HG03139 (cell line): Measurements from ENCODE around the gene LGMN.
"Not testable (repeated sequence)": the region's sequence is repeated elsewhere in the genome, so short reads cannot be mapped to it uniquely, and the experiment has no call there.

ENCODE experiments used
- ATAC-seq: cut with Tn5 transposase; IDR thresholded peaks from one replicate; pipeline ENCODE4 v1.9.1; 2021; ENCODE audit not compliant: unreplicated experiment

Gene LGMN

DNA sequence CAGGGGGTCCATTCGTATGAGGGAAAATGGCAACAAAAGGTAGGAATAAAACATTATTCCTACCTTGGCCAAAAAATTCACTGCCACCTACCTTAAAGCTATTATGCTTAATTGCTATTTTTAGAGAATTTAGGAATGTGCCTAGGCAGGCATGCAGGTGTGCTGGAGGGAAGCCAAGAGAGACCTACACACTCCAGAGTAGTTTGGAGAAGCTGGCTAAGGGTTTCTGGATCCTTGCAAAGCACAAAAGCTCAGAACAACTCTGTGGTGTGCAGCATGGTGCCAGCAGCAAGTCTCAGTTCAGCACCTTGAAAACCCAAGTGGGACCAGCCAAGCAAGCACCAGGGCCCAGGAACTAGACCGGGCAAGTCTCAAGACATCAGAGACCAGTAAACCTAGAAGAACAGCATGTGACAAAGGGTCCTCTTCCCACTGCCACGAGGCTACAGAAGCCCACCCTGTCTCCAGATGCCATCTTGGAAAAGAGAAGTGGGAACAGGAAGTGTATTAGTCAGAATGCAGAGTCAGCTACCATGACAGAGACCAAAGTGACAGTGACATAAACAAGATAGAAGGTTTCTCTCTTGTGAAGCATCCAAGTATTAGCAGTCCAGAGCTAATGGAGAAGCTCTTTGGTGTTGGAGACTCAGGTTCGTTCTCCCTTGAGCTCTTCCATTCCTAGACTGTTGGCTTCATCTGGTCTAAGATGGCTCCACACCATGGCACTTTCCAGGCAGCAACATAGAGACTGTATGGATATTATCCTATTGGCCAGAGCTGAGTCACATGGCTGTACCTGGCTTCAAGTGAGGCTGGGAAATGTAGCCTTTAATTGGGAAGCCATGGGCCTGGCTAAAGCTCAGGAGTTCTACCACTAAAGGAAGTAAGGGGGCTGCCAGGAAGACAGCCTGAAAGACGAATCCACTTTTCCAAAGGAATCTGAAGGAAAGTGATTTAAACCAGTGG lies 15.5 kb upstream of the LGMN start:
- not testable (repeated sequence) for ATAC-seq

DNA sequence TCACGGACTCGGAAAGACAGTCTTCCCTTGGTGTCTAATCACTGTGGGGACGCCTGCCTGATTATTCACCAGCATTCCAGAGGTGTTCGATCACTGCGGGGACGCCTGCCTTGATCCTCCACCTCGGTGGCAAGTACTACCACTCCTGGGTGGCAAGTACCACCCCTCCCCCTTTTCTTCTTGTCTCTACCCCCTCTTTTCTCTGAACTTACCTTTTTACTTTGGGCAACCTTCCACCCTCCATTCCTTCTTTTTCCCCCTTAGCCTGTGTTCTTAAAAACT lies 12.0 kb upstream of the LGMN start:
- no peak for ATAC-seq

DNA sequence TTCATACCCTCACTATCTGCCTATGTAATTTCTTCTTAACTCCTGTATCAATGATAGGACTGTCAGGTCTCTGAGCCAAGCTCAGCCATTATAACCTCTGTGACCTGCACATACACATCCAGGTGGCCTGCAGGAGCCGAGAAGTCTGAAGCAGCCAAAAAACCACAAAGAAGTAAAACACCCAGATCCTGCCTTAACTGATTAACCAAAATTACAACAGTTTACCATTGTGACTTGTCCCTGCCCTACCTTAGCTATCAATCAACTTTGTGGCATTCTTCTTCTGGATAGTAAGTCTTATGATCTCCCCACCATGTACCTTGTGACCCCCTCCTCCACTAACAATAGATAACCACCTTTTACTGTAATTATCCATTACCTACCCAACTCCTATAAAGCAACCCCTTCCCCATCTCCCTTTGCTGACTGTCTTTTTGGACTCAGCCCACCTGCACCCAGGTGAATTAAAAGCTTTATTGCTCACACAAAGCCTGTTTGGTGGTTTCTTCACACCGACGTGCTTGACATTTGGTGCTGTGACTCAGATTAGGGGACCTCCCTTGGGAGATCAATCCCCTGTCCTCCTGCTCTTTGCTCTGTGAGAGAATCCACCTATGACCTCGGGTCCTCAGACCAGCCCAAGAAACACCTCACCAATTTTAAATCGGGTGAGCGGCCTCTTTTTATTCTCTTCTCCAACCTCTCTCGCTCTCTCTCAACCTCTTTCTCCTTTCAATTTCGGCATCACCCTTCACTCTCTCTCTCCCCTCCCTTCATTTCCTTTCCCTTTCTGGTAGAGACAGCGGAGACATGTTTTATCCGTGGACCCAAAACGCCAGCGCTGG lies 11.5 kb upstream of the LGMN start:
- no peak for ATAC-seq

DNA sequence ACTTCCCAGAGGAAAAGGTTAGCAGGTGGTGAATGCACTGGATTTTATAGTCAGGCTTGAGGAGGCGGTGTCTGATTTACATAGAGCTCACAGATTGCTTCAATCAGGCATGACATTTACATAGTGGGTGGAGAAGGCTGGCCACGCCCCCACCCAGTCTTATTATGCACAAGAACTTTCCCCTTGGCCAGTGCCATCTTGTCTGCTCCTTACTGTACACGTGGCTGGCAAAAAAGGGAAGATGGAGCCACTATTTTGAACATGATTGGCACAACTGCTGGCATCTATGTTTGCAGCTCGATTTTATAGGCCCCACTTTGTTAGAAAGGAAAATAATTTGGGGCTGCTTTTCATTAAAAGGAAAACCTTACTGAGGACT lies 10.9 kb upstream of the LGMN start:
- ATAC-seq = no peak

DNA sequence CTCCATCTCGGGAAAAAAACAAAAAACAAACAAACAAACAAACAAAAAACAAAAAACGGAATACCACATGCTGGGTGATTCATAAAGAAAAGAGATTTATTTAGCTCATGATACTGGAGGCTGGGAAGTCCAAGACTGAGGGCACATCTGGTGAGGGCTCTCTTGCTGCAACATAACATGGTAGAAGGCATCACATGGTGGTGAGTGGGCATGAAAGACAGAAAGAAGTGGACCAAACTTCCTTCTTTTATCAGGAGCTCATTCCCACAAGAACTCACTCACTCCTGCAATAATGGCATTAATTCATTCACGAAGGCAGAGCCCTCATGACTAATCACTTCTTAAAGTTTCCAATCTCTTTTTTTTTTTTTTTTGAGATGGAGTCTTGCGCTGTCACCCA lies 8.0 kb upstream of the LGMN start:
- ATAC-seq = no peak

DNA sequence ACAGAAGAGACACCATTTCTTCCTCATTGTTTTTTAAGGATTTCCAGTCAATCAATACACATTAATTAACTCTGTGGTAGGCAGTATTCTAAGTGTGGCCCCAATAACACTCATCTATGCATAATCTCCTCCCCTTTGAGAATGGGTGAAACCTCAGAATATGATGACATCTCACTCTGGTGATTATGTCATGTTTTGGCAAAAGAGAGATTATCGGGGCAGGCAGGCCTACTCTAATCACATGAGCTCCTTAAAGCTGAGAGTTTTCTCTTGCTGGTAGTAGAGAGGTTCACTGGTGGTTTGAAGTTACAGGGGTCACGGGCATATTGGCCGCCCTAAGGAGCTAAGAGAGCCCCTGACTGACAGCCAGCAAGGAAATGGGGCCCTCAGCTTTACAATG lies 7.1 kb upstream of the LGMN start:
- no peak for ATAC-seq

DNA sequence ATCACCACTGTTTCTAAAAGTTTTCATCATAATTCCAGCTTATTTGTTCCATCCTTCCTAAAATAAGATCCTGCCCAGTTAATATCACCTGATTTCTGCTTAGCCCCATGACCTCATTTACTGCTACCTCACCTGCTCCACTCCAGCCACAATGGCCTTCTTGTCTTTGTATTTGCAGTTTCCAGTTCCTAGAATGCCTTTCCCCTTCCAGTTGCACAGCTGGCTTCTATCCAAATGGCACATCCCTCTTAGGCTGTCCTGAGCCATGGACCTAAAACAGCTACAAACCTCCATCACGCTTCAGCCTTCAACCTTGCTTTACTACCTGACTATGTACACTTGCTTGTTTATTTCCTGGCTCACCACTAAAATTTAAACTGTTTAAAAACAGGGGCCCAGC lies 6.5 kb upstream of the LGMN start:
- no peak for ATAC-seq

DNA sequence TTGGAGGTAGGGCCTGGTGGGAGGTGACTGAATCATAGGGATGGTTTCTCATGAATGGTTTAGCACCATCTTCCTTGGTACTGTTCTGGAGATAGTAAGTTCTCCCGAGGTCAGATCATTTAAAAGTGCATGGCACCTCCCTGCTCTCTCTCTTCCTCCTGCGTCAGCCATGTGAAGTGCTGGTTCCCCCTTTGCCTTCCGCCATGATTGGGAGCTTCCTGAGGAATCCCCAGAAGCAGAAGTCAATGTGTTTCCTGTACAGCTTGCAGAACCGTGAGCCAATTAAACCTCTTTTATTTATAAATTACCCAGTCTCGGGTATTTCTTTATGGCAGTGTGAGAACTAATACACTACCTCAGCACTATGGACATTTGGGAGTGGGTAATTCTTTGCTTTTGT lies 4.8 kb upstream of the LGMN start:
- ATAC-seq = no peak

DNA sequence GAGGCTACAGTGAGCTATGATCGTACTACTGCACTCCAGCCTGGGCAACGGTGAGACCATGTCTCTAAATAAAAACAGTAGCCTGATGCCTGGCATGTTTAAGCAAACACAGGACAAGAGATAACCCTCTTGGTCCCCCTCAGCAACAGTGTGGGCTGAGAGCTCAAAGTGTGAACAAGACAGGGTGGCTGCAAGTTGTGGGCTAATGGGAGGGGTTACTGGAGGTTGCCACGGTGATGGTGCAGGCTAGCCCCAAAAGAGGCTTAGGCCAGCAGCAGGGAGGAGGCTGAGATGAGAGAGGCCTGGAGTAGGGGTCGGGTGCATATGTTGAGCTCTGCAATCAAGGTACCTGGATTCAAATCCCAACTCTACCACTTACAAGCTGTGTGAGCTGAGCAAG lies 3.4 kb upstream of the LGMN start:
- ATAC-seq = no peak

DNA sequence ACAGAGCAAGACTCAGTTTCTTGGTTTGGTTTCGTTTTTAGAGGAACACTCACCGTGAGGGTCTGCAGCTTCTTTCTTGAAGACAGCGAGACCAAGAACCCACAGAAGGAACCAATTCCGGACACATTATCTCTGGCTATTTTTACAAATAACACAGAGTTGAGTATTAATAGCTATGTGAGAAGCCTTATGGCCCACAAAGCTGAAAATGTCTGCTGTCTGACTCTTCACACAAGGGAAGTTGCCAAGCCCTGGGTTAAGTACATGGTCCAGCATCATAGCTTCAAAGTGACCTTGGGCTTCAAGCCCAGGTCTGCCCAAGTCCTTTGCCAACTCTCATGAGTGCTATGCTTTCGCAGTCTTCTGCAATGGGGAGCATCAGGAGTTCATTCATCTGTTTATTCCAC lies 2.6 kb upstream of the LGMN start:
- no peak for ATAC-seq

DNA sequence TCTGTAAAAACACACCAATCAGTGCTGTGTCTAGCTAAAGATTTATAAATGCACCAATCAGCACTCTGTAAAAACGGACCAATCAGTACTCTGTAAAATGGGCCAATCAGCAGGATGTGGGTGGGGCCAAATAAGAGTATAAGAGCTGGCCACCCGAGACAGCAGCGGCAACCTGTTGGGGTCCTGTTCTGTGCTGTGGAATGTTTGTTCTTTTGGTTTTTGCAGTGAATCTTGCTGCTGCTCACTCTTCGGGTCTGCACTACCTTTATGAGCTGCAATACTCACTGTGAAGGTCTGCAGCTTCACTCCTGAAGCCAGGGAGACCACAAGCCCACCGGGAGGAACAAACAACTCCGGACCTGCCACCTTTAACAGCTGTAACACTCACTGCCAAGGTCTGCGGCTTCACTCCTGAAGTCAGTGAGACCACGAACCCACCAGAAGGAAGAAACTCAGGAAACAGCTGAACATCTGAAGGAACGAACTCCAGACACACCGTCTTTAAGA lies 1.8 kb upstream of the LGMN start:
- not testable (repeated sequence) for ATAC-seq

DNA sequence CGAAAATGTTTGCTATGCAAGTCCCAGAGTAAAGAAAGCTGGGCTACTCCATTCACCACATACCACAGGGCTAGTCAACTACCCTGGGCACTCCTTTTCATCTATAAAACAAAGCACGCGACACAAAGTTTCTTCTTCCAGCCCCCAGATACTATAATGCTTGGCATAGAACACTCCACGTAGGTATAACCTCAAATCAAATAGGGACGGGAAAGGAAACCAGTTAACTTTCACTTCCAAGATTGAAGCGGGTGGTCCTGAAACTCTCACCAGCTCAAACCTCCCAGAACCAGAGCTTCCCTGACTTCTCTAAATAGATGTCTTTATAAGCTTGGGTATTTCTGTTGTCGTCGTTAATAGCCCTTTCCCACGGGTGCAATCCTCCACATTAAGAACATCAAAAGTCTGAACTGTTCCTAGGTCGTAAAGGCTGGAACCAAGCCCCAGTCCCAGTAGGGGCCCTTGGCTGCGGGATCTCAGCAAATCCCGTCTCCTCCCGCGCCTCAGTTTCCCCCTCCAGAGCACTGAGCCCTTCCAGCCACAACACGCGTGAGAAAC lies 647 bp downstream of the LGMN start:
- ATAC-seq = no peak

DNA sequence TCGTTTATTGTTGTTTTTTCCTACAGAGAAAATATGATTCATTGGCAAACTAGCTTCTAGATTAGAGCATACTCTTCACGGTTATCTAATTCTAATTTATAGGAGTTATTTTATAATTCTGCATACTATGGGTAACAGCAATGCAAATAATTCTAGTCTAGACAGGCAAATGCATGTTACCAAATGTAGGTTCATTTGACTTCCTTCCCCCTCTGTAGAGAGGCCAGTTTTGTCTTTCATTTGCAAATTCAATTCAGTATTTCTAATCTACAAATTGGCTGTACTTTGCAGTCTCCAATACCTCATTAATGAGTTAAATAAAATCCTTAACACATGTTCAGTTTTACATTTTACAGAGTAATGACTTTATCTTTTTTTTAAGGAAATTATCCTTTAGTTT lies 4.2 kb downstream of the LGMN start:
- no peak for ATAC-seq

DNA sequence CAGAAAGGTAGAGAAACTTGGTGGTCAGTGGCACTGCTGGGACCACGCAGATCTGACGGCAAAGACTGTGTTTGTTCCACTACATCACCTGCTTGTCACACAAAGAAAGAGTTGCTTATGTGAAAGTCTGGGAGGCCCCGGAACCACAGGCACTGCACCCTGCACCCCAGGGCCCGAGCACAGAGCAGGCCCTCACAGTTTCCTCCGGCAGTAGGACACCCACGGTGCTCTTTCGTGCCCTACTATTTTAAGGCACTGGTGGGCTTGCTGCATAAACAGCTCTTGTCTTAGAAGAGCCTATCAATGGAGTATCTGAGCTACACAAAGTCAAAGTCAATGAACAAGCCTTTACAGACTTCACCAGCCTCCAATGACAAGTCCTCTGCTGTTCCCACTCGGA lies 8.0 kb downstream of the LGMN start:
- ATAC-seq = no peak

DNA sequence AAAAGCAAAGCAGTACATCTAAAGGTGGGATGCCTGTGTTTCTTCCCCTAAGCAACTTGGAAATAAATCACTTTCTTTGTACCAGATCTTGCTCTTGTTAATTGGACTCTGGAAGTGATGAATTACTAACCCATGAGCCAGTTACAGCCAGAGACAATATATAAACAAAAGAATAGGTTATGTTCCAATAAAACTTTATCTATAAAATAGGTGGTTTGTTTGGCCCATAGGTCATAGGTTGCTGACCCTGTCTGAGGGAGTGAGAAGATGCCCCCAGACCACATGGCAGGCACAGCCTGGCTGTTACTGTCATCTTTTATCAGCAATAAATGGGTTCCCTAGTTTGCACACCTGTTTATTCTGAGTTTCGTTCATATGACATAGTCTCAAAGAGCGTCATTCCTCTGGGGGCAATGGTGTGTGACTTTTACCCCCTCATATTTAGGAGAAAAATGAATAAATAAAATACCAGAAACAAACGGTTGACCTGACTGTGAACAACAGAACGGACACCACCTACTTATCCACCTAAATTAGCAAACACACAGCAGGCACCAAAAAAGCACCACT lies 10.7 kb downstream of the LGMN start:
- no peak for ATAC-seq

DNA sequence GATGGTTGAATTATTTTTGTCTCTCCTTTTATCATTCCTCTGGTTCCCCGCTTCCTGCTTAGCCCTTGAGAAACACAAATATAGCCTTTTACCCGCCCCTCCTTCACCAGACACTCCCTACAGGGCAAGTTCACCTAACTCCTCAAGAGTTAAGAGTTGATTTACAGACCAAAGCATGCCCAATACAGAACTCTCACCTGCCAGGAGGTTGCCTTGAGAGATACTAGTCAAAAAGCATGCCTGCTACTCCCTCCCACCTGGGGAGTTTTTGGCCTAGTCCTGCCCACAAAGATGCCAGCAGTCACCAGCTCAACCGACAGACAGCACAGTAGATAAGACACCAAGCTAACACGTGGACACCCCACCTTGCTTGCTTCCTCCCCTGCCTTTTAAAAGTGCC lies 11.2 kb downstream of the LGMN start:
- no peak for ATAC-seq

DNA sequence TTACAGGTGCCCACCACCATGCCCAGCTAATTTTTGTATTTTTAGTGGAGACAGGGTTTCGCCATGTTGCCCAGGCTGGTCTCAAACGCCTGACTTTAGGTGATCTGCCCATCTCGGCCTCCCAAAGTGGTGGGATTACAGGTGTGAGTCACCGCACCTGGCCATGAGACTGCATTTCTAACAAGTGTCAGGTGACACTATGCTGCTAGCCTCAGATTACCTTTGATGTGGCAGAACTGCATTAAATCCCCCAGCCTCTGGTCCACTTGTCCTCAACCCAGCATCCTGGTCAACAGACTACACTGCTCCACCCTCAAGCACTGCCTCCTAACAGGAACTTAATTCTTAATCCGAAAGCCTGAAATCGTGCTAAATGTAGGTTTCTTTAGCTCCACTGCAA lies 13.1 kb downstream of the LGMN start:
- no peak for ATAC-seq

DNA sequence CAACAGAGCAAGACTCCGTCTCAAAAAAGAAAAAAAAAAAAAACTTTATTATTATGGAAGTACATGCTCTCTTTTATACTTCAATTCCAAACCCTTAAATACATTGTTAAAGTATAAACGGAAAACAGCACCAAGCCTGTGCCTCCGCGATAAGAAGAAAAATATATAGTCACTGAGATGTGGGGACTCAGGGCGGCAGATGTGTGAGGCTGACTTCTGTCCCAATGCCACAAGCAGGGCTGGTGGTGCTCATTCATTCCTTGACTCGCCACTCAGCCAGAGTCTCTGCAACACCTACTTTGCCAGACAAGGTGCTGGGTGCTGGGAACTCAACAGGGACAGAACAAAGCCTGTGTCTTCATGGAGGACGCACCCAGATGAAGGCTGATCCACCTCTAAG lies 13.8 kb downstream of the LGMN start:
- no peak for ATAC-seq

DNA sequence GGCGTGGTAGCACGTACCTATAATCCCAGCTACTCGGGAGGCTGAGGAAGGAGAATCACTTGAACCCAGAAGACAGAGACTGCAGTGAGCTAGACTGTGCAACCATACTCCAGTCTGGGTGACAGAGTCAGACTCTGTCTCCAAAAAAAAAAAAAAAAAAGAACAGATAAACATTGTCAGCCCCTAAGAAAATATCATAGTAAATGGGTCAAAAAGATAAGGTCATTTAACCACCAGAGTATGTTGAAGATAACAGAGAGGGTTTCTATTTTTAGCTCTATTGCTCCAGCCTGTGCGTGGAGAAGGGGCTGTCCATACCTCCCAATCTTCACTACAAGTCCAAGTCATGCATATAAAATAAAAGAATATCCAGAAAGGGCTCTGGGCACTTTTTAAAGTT lies 15.4 kb downstream of the LGMN start:
- no peak for ATAC-seq

DNA sequence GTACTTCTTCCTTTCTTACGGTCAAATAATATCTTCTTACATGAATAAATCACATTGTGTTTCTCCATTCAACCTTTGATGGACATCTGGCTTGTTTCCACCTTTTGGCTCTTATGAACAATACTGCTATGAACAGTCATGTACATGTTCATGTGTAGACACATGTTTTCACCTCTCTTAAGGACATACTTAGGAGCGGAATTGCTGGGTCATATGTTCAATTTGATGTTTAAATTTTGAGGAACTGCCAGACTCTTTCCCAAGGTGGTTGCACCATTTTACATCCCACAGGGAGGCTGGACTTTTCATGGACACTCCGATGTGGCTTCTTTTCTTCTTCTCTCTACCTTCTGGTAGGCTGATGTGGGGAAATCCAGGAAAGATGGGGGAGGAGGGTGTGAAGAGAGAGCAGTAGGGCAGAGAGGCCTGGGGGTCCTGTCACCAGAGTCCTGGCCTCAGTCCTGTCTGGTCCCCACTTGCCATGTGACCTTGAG lies 16.8 kb downstream of the LGMN start:
- no peak for ATAC-seq

DNA sequence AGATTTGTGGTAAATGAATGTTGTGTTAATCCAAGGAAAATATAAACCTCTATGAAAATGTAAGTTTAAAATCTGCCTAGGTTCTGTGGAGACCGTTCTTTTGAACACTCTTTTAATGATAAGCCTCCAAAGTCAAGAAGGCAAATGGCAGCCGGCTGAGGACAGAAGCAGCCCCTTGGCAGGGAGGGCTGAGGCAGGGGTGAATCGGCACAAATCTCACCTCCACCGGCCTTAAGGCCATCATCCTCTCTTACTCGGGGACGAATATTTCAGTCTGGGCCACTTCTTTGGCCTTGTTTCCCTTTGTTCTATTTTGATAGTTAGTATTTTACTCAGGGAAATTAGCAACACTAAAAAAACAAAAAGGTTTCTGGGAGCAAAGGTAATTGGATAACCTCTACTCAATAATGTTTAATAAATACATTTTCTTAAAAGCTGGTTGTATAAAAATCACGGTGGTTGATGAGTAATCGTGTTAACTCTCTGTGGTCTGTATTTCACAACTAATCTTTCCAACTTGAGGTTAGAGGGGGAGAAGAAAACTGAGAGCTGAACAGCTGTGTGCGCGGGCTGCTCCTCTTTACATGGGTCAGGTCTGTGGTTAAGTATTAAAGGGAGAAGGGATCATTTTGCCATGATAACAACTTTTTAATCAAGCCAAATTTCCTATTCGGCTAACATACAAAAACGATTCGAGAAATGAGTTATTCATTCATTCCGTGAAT lies 18.6 kb downstream of the LGMN start:
- peak; percentile 66 for ATAC-seq
